GM18870 (cell line): Measurements from ENCODE around the gene TAX1BP3.
"Not testable (repeated sequence)": the region's sequence is repeated elsewhere in the genome, so short reads cannot be mapped to it uniquely, and the experiment has no call there.

Experiments used
- ATAC-seq: cut with Tn5 transposase; IDR thresholded peaks from one replicate; pipeline ENCODE4 v1.9.1; 2021; ENCODE audit warnings: moderate library complexity; ENCODE audit not compliant: unreplicated experiment

TAX1BP3 gene

GRCh38 chr17:3668279-3669084, at the start of gene TAX1BP3, which contains the start of gene EMC6:
Gene TAX1BP3, minus strand, starts transcription at chr17:3668578. Its CDS starts 52 bp downstream, at chr17:3668526.
Gene EMC6, plus strand, starts transcription at chr17:3668812. Its CDS starts 335 bp downstream, at chr17:3669147.
- peak; percentile 79 for ATAC-seq

GRCh38 chr17:3715296-3715695, 46.9 kb upstream of the TAX1BP3 start:
- no peak for ATAC-seq

GRCh38 chr17:3712811-3713463, 44.6 kb upstream of the TAX1BP3 start:
- ATAC-seq: no peak

- ATAC-seq: peak; percentile 93
Measured at GRCh38 chr17:3710951-3711383, 42.6 kb upstream of the TAX1BP3 start.

GRCh38 chr17:3708366-3708765, 40.0 kb upstream of the TAX1BP3 start:
- no peak for ATAC-seq

- ATAC-seq: not testable (repeated sequence)
Measured at GRCh38 chr17:3705718-3705984, 37.3 kb upstream of the TAX1BP3 start.

GRCh38 chr17:3704931-3705717, 36.7 kb upstream of the TAX1BP3 start:
- ATAC-seq: no peak

- not testable (repeated sequence) for ATAC-seq
Measured at GRCh38 chr17:3702041-3702539, 33.7 kb upstream of the TAX1BP3 start.

- no peak for ATAC-seq
Measured at GRCh38 chr17:3699951-3700350, 31.6 kb upstream of the TAX1BP3 start.

GRCh38 chr17:3698139-3698538, 29.8 kb upstream of the TAX1BP3 start:
- no peak for ATAC-seq

GRCh38 chr17:3697103-3697476, 28.7 kb upstream of the TAX1BP3 start:
- no peak for ATAC-seq

- ATAC-seq: no peak
Measured at GRCh38 chr17:3695723-3696411, 27.5 kb upstream of the TAX1BP3 start, which contains the start of gene P2RX5. Gene P2RX5, minus strand, starts transcription at chr17:3696155. Its CDS starts 150 bp downstream, at chr17:3696005.

GRCh38 chr17:3695129-3695722, 26.8 kb upstream of the TAX1BP3 start:
- no peak for ATAC-seq

- ATAC-seq: peak; percentile 53
Measured at GRCh38 chr17:3693829-3694231, 25.5 kb upstream of the TAX1BP3 start.

GRCh38 chr17:3693141-3693540, 24.8 kb upstream of the TAX1BP3 start:
- no peak for ATAC-seq

- ATAC-seq: no peak
Measured at GRCh38 chr17:3692346-3692745, 24.0 kb upstream of the TAX1BP3 start.

- no peak for ATAC-seq
Measured at GRCh38 chr17:3691617-3692067, 23.3 kb upstream of the TAX1BP3 start.

- ATAC-seq: no peak
Measured at GRCh38 chr17:3690094-3690715, 21.8 kb upstream of the TAX1BP3 start.

GRCh38 chr17:3689262-3690093, 21.1 kb upstream of the TAX1BP3 start:
- ATAC-seq: no peak
